GM21367 (cell line): Measurements from ENCODE around the gene JAML.

Experiments used
- ATAC-seq: cut with Tn5 transposase; IDR thresholded peaks from one replicate; pipeline ENCODE4 v1.9.1; 2021; ENCODE audit not compliant: unreplicated experiment

JAML gene

GRCh38 chr11:118148856-118149255, 76.0 kb downstream of the JAML start:
- no peak for ATAC-seq

- ATAC-seq = no peak
Measured at GRCh38 chr11:118148240-118148639, 76.6 kb downstream of the JAML start.

GRCh38 chr11:118147502-118147901, 77.3 kb downstream of the JAML start:
- ATAC-seq = no peak

GRCh38 chr11:118146554-118146953, 78.3 kb downstream of the JAML start:
- ATAC-seq = no peak

- peak; percentile 72 for ATAC-seq
Measured at GRCh38 chr11:118145285-118146227, 79.3 kb downstream of the JAML start.

GRCh38 chr11:118144301-118145268, 80.2 kb downstream of the JAML start:
- peak; percentile 18 for ATAC-seq
